Suppressor macrophage treated with lipopolysaccharide for 4 hours (primary cell): ENCODE measurements around the gene PCNX1.
"Not testable (repeated sequence)": the region's sequence is repeated elsewhere in the genome, so short reads cannot be mapped to it uniquely, and the experiment has no call there.

Source experiments
- DNase-seq: peaks from one replicate; pipeline ENCODE4 v3.0.0-alpha.2; 2020

Gene PCNX1

DNA sequence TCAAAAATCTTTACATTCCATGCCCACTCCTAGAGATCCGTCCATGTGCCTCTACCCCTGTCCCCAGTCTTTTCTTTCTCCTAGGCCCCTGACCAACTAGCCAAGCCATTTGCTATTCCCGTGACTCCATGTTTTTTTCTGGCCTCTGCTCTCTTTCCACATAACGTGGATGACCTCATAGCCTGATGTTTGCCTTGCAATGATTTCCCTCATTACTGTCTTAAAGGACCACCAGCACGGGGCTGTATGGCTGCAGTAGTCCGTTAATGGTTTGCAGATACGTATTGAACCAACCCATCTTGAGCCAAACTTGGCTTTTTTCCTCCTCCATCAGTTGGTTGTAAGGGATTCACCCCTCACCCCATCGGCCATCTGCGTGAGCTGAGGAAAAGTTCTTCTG is 226.0 kb downstream of the PCNX1 start:
- DNase-seq = no peak

GRCh38 chr14:71135496-71135895 is 228.2 kb downstream of the PCNX1 start:
- DNase-seq = no peak

GRCh38 chr14:71135911-71136310 is 228.7 kb downstream of the PCNX1 start:
- DNase-seq = no peak

DNA sequence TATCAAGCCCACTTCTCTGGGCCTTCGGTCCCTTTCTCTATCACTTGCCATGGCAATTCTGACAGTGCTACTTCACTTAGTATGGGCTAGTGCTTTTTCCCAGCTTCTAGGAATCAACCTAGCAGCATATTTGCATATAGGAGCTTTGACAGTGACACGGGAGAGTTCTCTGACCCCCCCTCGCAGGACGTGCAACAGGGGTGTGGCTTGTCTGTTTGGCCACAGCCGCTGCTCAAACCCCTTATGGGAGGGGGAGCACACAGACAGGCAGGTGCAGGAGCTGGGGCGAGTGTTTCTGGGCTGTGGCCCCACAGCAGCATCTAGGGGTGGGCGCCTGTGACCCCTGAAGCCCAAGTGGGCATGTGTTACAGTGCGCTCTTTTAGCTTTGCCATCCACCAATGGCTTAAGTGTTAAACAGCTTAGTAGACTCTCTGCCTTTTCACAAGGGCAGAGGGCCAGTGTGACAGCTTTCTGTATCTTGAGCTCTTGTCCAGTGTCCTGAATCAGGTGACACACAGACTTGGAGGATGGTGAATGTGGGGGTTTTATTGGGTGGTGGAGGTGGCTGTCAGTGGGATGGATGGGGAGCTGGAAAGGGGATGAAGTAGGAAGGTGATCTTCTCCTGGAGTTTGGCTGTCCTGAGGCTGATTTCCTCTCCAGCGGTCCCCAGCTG is 229.3 kb downstream of the PCNX1 start:
- no peak for DNase-seq

DNA sequence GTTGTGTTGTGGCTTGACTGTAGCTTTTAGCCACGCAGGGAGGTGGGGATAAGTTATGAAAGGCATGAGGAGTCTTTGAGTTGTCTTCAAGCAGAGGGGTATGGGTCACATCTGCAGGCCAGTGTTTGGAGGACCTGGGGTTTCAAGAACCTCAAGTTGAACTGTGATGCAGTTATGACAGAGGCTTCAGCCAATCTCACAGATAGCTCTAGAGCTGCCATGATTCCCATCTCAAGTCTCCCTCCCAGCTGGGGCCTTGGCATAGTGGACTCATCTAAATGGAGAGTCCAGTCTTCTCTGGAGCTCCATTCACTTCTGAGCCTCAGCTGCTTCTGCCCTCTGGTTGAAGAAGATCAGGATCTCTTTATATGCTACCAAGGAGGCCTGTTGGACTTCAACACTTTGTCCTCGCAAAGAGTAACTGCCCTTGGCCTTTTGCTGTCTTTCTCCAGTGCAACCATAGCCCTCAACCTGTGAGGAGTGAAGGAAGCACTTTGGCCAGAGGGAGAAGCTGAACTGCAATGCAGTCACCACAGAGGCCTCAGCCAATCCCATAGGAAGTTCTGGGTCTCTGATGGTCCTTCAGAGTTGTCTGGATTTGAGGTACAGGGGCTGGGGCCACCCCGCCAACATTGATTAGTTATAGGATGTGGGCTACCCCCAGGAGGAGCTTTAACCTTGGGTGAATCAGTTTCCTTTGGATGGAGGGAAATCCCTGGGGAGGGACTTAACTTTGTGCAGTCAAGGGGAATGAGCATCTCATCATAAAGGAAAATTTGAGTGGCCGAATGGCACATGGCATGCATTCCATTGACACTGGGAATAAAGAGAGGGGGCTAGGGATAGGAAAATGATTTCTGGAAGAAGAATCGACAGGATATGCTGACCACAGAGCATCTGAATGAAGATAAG is 230.5 kb downstream of the PCNX1 start:
- no peak for DNase-seq

DNA sequence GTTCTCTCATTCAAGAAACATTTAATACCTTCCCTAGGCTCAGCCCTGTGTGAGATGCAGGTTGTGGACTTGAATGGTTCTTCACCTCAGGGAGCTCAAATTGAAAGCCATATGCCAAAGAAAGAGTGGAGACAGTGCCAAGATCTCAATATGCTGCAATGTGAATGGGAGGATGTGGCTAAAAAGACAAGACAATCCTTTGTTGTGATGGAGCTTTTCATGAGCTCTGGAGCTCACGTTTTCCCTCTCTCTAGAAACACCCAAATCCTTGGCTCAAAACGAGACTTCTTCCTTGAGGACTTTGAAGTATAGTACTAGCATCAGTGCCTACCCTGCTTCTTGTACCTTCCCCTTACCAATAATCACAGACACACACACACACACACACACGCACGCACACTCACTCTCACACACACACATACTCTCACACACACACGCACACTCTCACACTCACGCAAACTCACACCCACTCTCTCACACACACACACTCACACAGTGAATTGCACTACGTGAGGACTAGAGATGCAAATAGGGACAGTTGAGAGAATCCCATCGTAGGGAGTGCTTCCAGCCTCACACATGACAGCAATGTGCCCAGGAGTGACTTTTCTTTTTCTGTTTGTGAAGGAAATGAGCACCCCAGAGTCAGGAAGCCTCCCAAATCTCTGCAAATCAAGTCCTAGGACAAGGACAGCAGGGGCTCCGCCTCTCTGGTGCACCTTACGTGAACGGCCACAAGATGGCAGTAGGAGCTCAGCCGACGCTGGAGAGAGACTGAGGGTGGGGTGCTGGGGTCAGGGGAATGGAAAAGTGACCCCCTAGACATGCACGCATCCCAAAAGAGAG is 231.4 kb downstream of the PCNX1 start:
- DNase-seq = peak; percentile 74

- no peak for DNase-seq
Observed at GRCh38 chr14:71139294-71139946, 232.2 kb downstream of the PCNX1 start.

DNA sequence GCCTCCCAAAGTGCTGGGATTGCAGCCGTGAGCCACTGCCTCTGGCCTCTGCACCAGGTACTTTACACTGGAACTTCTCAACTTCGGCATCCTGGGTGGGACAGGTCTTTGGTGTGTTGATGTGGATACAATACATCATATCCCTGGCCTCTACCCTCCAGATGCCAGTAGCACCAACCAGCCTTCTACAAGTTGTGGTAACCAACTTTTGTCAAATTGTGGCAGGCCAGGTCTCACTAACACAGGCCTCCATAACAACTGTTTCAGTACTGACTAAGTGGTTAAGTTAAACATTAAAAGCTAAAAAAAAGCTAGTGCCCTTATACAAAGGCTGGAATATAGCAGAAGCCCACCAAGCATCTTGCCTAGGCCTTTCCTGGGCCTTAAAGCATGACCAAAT is 232.9 kb downstream of the PCNX1 start:
- DNase-seq = no peak

DNA sequence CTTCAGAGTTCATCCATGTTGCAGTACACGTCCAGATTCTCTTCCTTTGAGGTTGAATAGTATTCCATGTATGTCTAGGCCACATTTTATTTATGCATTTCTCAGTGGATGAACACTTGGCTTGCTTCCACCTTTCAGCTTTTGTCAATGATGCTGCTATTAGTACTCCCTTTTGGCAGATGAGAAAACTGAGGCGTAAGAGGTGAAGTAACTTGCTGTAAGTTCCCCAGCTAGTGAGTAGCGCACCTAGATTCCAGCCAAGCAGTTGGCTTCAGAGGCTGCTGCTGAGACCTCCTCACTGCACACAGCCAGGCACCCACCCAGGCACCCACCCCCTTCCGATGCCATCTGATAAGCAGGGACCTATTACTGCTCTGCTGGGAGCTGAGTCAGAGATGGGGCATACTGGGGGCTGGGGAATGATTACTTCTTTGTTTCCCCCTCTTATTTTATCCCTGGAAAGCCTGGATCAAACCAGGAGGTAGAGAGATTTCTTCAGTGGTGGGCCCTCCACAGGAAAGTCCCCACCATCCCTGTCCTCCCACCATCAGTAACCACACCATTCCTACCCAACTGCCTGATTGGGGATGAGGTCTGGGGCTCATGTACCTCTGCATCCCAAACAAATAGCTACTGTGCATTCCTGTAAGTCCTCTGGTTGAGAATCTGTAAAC is 234.6 kb downstream of the PCNX1 start:
- DNase-seq = peak; percentile 30

GRCh38 chr14:71142375-71143038 is 235.2 kb downstream of the PCNX1 start:
- DNase-seq = peak; percentile 89

GRCh38 chr14:71143381-71144290 is 236.4 kb downstream of the PCNX1 start:
- DNase-seq = peak; percentile 66

GRCh38 chr14:71147335-71147734 is 240.1 kb downstream of the PCNX1 start:
- not testable (repeated sequence) for DNase-seq

GRCh38 chr14:71148627-71149026 is 241.4 kb downstream of the PCNX1 start:
- DNase-seq = no peak

- no peak for DNase-seq
Observed at GRCh38 chr14:71150737-71151136, 243.5 kb downstream of the PCNX1 start.

- DNase-seq = no peak
Observed at GRCh38 chr14:71155743-71156142, 248.5 kb downstream of the PCNX1 start.

- DNase-seq = no peak
Observed at GRCh38 chr14:71163050-71163841, 256.0 kb downstream of the PCNX1 start.

GRCh38 chr14:71163842-71164629 is 256.8 kb downstream of the PCNX1 start:
- DNase-seq = no peak
